H1 (cell line): Measurements from ENCODE around the gene RAB7B. TPM values are rescaled to one million over a fixed set of nuclear protein-coding genes. Genes with fewer than 3 reads are reported as not detected.

Experiments
- CTCF ChIA-PET: fragments of 300-600 bp; sonication (Branson Sonifier 250); formaldehyde crosslinking; loops from one replicate; lab custom pipeline; 2021; ENCODE audit not compliant: partially characterized antibody; lab: Charles Lee
- POLR2A ChIA-PET: fragments of 300-600 bp; sonication (Branson Sonifier 250); formaldehyde crosslinking; loops from one replicate; lab custom pipeline; 2021; ENCODE audit warnings: inconsistent platforms; ENCODE audit not compliant: partially characterized antibody; lab: Charles Lee
- DNase-seq, 2 experiments: peaks; one replicate each; pipeline versions ENCODE4 v3.0.0 to v3.0.0-alpha.2; 2010 to 2022; ENCODE audit warnings: low spot score in 2 of 2, low read depth in 1 of 2, mixed read lengths in 1 of 2
- FAIRE-seq: peaks from 2 replicates; lab custom pipeline; 2011; peaks lifted over from hg19 to GRCh38; lab: Jason Lieb, UNC
- H2AFZ ChIP-seq: 2 replicates; pipeline ENCODE4 v1.8.1; 2012; ENCODE audit warnings: low read length, inconsistent platforms
- H2AK5ac ChIP-seq: 2 replicates; pipeline ENCODE4 v1.6.1; 2013; ENCODE audit warnings: low read depth, low read length
- H2BK120ac ChIP-seq: replicated peaks from 2 replicates; pipeline ENCODE3; 2013; ENCODE audit warnings: low read depth, low read length, inconsistent platforms
- H2BK12ac ChIP-seq: 2 replicates; pipeline ENCODE4 v1.6.1; 2013; ENCODE audit warnings: low read depth, low read length
- H2BK15ac ChIP-seq: 2 replicates; pipeline ENCODE4 v1.6.1; 2013; ENCODE audit warnings: low read length
- H2BK20ac ChIP-seq: 2 replicates; pipeline ENCODE4 v1.6.1; 2013; ENCODE audit warnings: low read length
- H2BK5ac ChIP-seq: 2 replicates; pipeline ENCODE4 v1.6.1; 2013; ENCODE audit warnings: low read depth, low read length
- H3K14ac ChIP-seq: 2 replicates; pipeline ENCODE4 v1.6.1; 2013; ENCODE audit warnings: inconsistent platforms; ENCODE audit not compliant: insufficient read length
- H3K18ac ChIP-seq: 2 replicates; pipeline ENCODE4 v1.6.1; 2013; ENCODE audit warnings: low read length; ENCODE audit errors: extremely low read depth
- H3K23ac ChIP-seq: 2 replicates; pipeline ENCODE4 v1.6.1; 2013; ENCODE audit warnings: inconsistent platforms; ENCODE audit not compliant: insufficient read length
- H3K23me2 ChIP-seq: 2 replicates; pipeline ENCODE4 v1.6.1; 2013; ENCODE audit warnings: low read depth, low read length
- H3K27ac ChIP-seq: 2 replicates; pipeline ENCODE4 v1.6.1; 2011; ENCODE audit warnings: low read depth, low read length, inconsistent platforms
- H3K27me3 ChIP-seq, 4 experiments: replicated peaks in 1 of 4; 1 replicate in 1 of 4; 2 replicates in 3 of 4; pipeline versions ENCODE4 v1.6.1 to v1.8.1; 2011 to 2013; ENCODE audit warnings: low read length in 3 of 4, mild to moderate bottlenecking in 3 of 4, inconsistent platforms in 2 of 4, mixed read lengths in 2 of 4, moderate library complexity in 1 of 4; ENCODE audit not compliant: control insufficient read depth in 3 of 4, insufficient read depth in 3 of 4; ENCODE audit errors: extremely low read depth in 1 of 4
- H3K36me3 ChIP-seq, 4 experiments: 2 replicates each; pipeline versions ENCODE4 v1.6.1 to v1.8.1; 2011 to 2013; ENCODE audit warnings: mild to moderate bottlenecking in 4 of 4, low read length in 3 of 4, moderate library complexity in 2 of 4, control low read depth in 1 of 4, inconsistent platforms in 1 of 4; ENCODE audit not compliant: insufficient read depth in 4 of 4, control insufficient read depth in 2 of 4
- H3K4ac ChIP-seq: replicated peaks from 2 replicates; pipeline ENCODE3; 2013; ENCODE audit warnings: low read length, low read depth, mixed read lengths, inconsistent platforms; ENCODE audit not compliant: insufficient read length
- H3K4me1 ChIP-seq, 4 experiments: replicated peaks in 1 of 4; 1 replicate in 1 of 4; 2 replicates in 3 of 4; pipeline versions ENCODE4 v1.6.1 to v1.8.1; 2011 to 2013; ENCODE audit warnings: low read length in 3 of 4, inconsistent platforms in 2 of 4, mixed read lengths in 1 of 4; ENCODE audit not compliant: insufficient read depth in 4 of 4, control insufficient read depth in 3 of 4
- H3K4me2 ChIP-seq, 2 experiments: 2 replicates each; pipeline versions ENCODE4 v1.6.1 to v1.8.1; 2011 to 2013; ENCODE audit warnings: low read depth in 2 of 2, low read length in 2 of 2, control low read depth in 1 of 2, inconsistent platforms in 1 of 2, mild to moderate bottlenecking in 1 of 2; ENCODE audit not compliant: insufficient read depth in 1 of 2
- H3K4me3 ChIP-seq, 4 experiments: fragments of 200-600, 300-600 bp in 1 of 4; sonication (generic), shearing (Covaris generic), sonication (Bioruptor Twin) in 1 of 4; 2 replicates each; pipeline versions ENCODE4 v1.5.1 to v1.8.1; 2011 to 2016; ENCODE audit warnings: low read length in 4 of 4, low read depth in 3 of 4, control low read depth in 2 of 4, inconsistent platforms in 2 of 4, mild to moderate bottlenecking in 2 of 4, mixed read lengths in 1 of 4, moderate library complexity in 1 of 4; ENCODE audit not compliant: insufficient read depth in 2 of 4; ENCODE audit errors: extremely low read depth in 1 of 4
- H3K56ac ChIP-seq: replicated peaks from 2 replicates; pipeline ENCODE3; 2013; ENCODE audit warnings: low read depth, mild to moderate bottlenecking, mixed read lengths, low read length, inconsistent platforms; ENCODE audit not compliant: insufficient read length
- H3K79me1 ChIP-seq: 2 replicates; pipeline ENCODE4 v1.6.1; 2013; ENCODE audit warnings: low read depth, low read length, control low read depth
- H3K79me2 ChIP-seq, 2 experiments: 2 replicates each; pipeline versions ENCODE4 v1.6.1 to v1.8.1; 2012 to 2013; ENCODE audit warnings: low read length in 2 of 2, mild to moderate bottlenecking in 2 of 2, inconsistent platforms in 1 of 2; ENCODE audit not compliant: insufficient read depth in 2 of 2, control insufficient read depth in 1 of 2
- H3K9ac ChIP-seq, 4 experiments: replicated peaks in 1 of 4; 1 replicate in 1 of 4; 2 replicates in 3 of 4; pipeline versions ENCODE4 v1.6.1 to v1.8.1; 2011 to 2013; ENCODE audit warnings: low read depth in 3 of 4, low read length in 3 of 4, control low read depth in 2 of 4, mild to moderate bottlenecking in 2 of 4, moderate library complexity in 2 of 4, inconsistent platforms in 1 of 4; ENCODE audit errors: extremely low read depth in 1 of 4
- H3K9me3 ChIP-seq, 2 experiments: 2 replicates each; pipeline versions ENCODE4 v1.6.1 to v1.8.1; 2012 to 2013; ENCODE audit warnings: mild to moderate bottlenecking in 2 of 2, moderate library complexity in 2 of 2, control low read depth in 1 of 2, inconsistent platforms in 1 of 2, low read depth in 1 of 2, low read length in 1 of 2, mixed read lengths in 1 of 2; ENCODE audit not compliant: insufficient read depth in 2 of 2
- H4K20me1 ChIP-seq, 2 experiments: replicated peaks in 1 of 2; 2 replicates each; pipeline versions ENCODE3 to v1.8.1; 2011 to 2013; ENCODE audit warnings: inconsistent platforms in 2 of 2, low read length in 2 of 2, mild to moderate bottlenecking in 1 of 2; ENCODE audit not compliant: insufficient read depth in 2 of 2, control insufficient read depth in 1 of 2
- H4K5ac ChIP-seq: 2 replicates; pipeline ENCODE4 v1.6.1; 2013; ENCODE audit warnings: low read length, low read depth, mixed read lengths, inconsistent platforms; ENCODE audit not compliant: insufficient read length
- H4K8ac ChIP-seq: 2 replicates; pipeline ENCODE4 v1.8.0; 2013; ENCODE audit warnings: mild to moderate bottlenecking, moderate library complexity, low read length, inconsistent platforms; ENCODE audit not compliant: insufficient read depth; ENCODE audit errors: extremely low read depth
- H4K91ac ChIP-seq: replicated peaks from 2 replicates; pipeline ENCODE3; 2013; ENCODE audit warnings: low read length, mixed read lengths, inconsistent platforms; ENCODE audit not compliant: insufficient read length
- ATF2 ChIP-seq: IDR thresholded peaks from 2 replicates; pipeline ENCODE4 v1.6.1; 2012; ENCODE audit warnings: low read length, inconsistent platforms
- EGR1 ChIP-seq: IDR thresholded peaks from 2 replicates; pipeline ENCODE4 v1.6.1; 2011; ENCODE audit warnings: low read depth, low read length, borderline replicate concordance
- EZH2 ChIP-seq: fragments of 200-600 bp; sonication (generic); IDR thresholded peaks from 2 replicates; pipeline ENCODE4 v1.7.1; 2012; ENCODE audit warnings: low read depth, mild to moderate bottlenecking, moderate library complexity, low read length, inconsistent platforms; ENCODE audit not compliant: severe bottlenecking
- HDAC2 ChIP-seq, 2 experiments: fragments of 300-600 bp in 1 of 2; sonication (generic) in 1 of 2; IDR thresholded peaks; 2 replicates each; pipeline ENCODE4 v1.6.1; 2011 to 2012; ENCODE audit warnings: low read depth in 2 of 2, low read length in 2 of 2, mild to moderate bottlenecking in 2 of 2, moderate library complexity in 2 of 2, borderline replicate concordance in 1 of 2, inconsistent platforms in 1 of 2
- HDAC6 ChIP-seq: IDR thresholded peaks from one replicate; pipeline ENCODE4 v1.7.1; 2012; ENCODE audit warnings: low read depth, mild to moderate bottlenecking, inconsistent platforms, low read length, moderate library complexity
- NANOG ChIP-seq: IDR thresholded peaks from 2 replicates; pipeline ENCODE4 v1.6.1; 2011; ENCODE audit warnings: low read length, low read depth, mild to moderate bottlenecking, inconsistent platforms; ENCODE audit not compliant: insufficient read depth, poor library complexity, severe bottlenecking
- RAD21 ChIP-seq, 2 experiments: IDR thresholded peaks in 1 of 2; conservative IDR thresholded peaks in 1 of 2; 2 replicates each; pipeline ENCODE4 v1.6.1; 2011; ENCODE audit warnings: low read depth in 2 of 2, low read length in 2 of 2, improper control_type of control experiment in 1 of 2, inconsistent platforms in 1 of 2, mild to moderate bottlenecking in 1 of 2, moderate library complexity in 1 of 2
- SAP30 ChIP-seq: fragments of 300-600 bp; sonication (generic); IDR thresholded peaks from 2 replicates; pipeline ENCODE4 v1.7.1; 2012; ENCODE audit warnings: low read length, moderate library complexity, mild to moderate bottlenecking, inconsistent platforms; ENCODE audit not compliant: insufficient read depth, insufficient replicate concordance
- SP1 ChIP-seq: IDR thresholded peaks from 2 replicates; pipeline ENCODE4 v1.6.1; 2011; ENCODE audit warnings: low read depth, low read length
- SP4 ChIP-seq: IDR thresholded peaks from 2 replicates; pipeline ENCODE4 v1.6.1; 2012; ENCODE audit warnings: low read length, inconsistent platforms
- TEAD4 ChIP-seq: IDR thresholded peaks from 2 replicates; pipeline ENCODE4 v1.6.1; 2012; ENCODE audit warnings: low read depth, low read length, inconsistent platforms, mixed read lengths
- WGBS, 2 experiments: shearing (Covaris generic) in 1 of 2; methylation state at CpG; one replicate each; pipeline versions ENCODE4 v1.1.6 to v1.1.7; 2013 to 2015; ENCODE audit warnings: low lambda C conversion rate in 2 of 2, mixed read lengths in 2 of 2, inconsistent platforms in 1 of 2, low coverage in 1 of 2, missing lambda C conversion rate in 1 of 2; ENCODE audit not compliant: insufficient replicate concordance in 2 of 2, insufficient coverage in 1 of 2, insufficient read length in 1 of 2; ENCODE audit errors: extremely low coverage in 1 of 2, missing lambda C conversion rate in 1 of 2; 5-methylcytosine and 5-hydroxymethylcytosine counted together
- polyA plus RNA-seq, 7 experiments: library from polyadenylated mRNA; depleted of rRNA in 3 of 7; stranded (reverse) in 5 of 7; unstranded in 2 of 7; fragments of >200 nt in 5 of 7; fragments of 200-250 nt in 2 of 7; gene quantifications; 1 replicate in 5 of 7; 2 replicates in 1 of 7; 4 replicates in 1 of 7; pipeline versions ENCODE4 v1.2.1 to v1.2.3, GENCODE V29; 2011 to 2013; ENCODE audit warnings: missing spikeins in 2 of 7, mixed read lengths in 2 of 7
- total RNA-seq: library from RNA; stranded (reverse); fragmentation: NEBNext Ultra II Directional; extraction: Animal tissue kit (Norgen Biotek cat#: 25700); gene quantifications from 2 replicates; pipeline ENCODE4 v1.2.1, GENCODE V29; 2021

RAB7B gene
- total and polyA plus RNA-seq, 2 of the 8 experiments (the other 6 are each of a cell fraction or from before 2014, with no cell fraction given): 0.05 TPM; not detected in 1

- Histone ChIP-seq H3K23ac (no peak overlapping the region), H3K23me2 (no peaks in the 10 kb centered on the region), H3K18ac (no peak overlapping the region), H3K4me3 (no peak overlapping the region), H3K9me3 (no peaks in the 10 kb centered on the region), H2BK5ac (no peak overlapping the region), H3K79me1 (no peaks in the 10 kb centered on the region), H3K56ac (no peak overlapping the region), H3K36me3 (no peaks in the 10 kb centered on the region), H3K4me1 (peaks cover 2 to 9% (median 3%) of the 10 kb centered on the region in 4 experiments; a peak in 5 of 7 replicates), H2BK20ac (no peak overlapping the region), H4K8ac (no peak overlapping the region), H3K27me3 (no peaks in the 10 kb centered on the region), H3K27ac (no peak overlapping the region), H4K5ac (no peak overlapping the region), H2AFZ (no peak overlapping the region), H3K4ac (no peak overlapping the region), H3K9ac (no peak overlapping the region), H2BK15ac (no peak overlapping the region), H3K4me2 (no peak overlapping the region), H3K79me2 (no peaks in the 10 kb centered on the region), H4K91ac (no peak overlapping the region), H3K14ac (no peak overlapping the region), H2BK120ac (no peak overlapping the region), H4K20me1 (no peaks in the 10 kb centered on the region), H2BK12ac (no peak overlapping the region), H2AK5ac (no peak overlapping the region)
- CTCF ChIA-PET: interaction anchor here (0.7 to 2.0 kb wide), 8 partner anchors 9 to 80 kb away, joined by 3 to 8 read pairs (median 4); partner anchors contain the start of gene AVPR1B
- peak in 1 of 2 experiments; percentile 22 for DNase-seq
- POLR2A ChIA-PET: no interaction called here
- FAIRE-seq: no peak
- WGBS, 2 experiments: 91% methylated on average over 9 of the region's 9 CpGs; no CpG with 5 or more reads in 1 of the 2 experiments
- TF ChIP-seq SP1 (no peak), HDAC6 (no peak), SP4 (no peak), SAP30 (no peak), TEAD4 (no peak), HDAC2 (IDR thresholded peaks at IDR 0.05; ENCODE audit: borderline replicate concordance in 1 of 2, low read depth in 2 of 2, low read length in 2 of 2) (no peak), RAD21 (IDR thresholded peaks at IDR 0.05 in 1 of 2, conservative IDR thresholded peaks at IDR 0.05 in 1 of 2; ENCODE audit: low read depth in 2 of 2, low read length in 2 of 2) (no peak), ATF2 (no peak), EZH2 (no peak), NANOG (no peak), EGR1 (no peak)
These were observed 34.4 kb upstream of the RAB7B start for GRCh38 chr1:206037581-206037980.
